Ammon's horn (tissue), 1 donor: ENCODE measurements around the gene KCNJ12.
"Not testable (repeated sequence)": the region's sequence is repeated elsewhere in the genome, so short reads cannot be mapped to it uniquely, and the experiment has no call there.

Experiments
- DNase-seq: peaks from one replicate; pipeline ENCODE4 v3.0.0-alpha.2; 2016; ENCODE audit warnings: low spot score

Gene KCNJ12

GRCh38 chr17:21452377-21453143 lies 76.4 kb downstream of the KCNJ12 start:
- DNase-seq: peak; percentile 89

- DNase-seq: no peak
Observed at GRCh38 chr17:21453144-21453898, 77.2 kb downstream of the KCNJ12 start.

- DNase-seq: not testable (repeated sequence)
Observed at GRCh38 chr17:21454006-21454405, 77.8 kb downstream of the KCNJ12 start.

- no peak for DNase-seq
Observed at GRCh38 chr17:21454441-21454840, 78.3 kb downstream of the KCNJ12 start.

- no peak for DNase-seq
Observed at GRCh38 chr17:21455761-21456160, 79.6 kb downstream of the KCNJ12 start.

- not testable (repeated sequence) for DNase-seq
Observed at GRCh38 chr17:21456449-21456848, 80.3 kb downstream of the KCNJ12 start.

- DNase-seq: peak; percentile 81
Observed at GRCh38 chr17:21457051-21458026, 81.2 kb downstream of the KCNJ12 start.

GRCh38 chr17:21458054-21458453 lies 81.9 kb downstream of the KCNJ12 start:
- no peak for DNase-seq

GRCh38 chr17:21459536-21459935 lies 83.4 kb downstream of the KCNJ12 start:
- no peak for DNase-seq

- no peak for DNase-seq
Observed at GRCh38 chr17:21460358-21460757, 84.2 kb downstream of the KCNJ12 start.

GRCh38 chr17:21462237-21462636 lies 86.1 kb downstream of the KCNJ12 start:
- peak; percentile 25 for DNase-seq

GRCh38 chr17:21463204-21463661 lies 87.1 kb downstream of the KCNJ12 start:
- DNase-seq: no peak

- DNase-seq: no peak
Observed at GRCh38 chr17:21463779-21464407, 87.7 kb downstream of the KCNJ12 start.

GRCh38 chr17:21464611-21465021 lies 88.5 kb downstream of the KCNJ12 start:
- DNase-seq: no peak

- no peak for DNase-seq
Observed at GRCh38 chr17:21466550-21466949, 90.4 kb downstream of the KCNJ12 start.

GRCh38 chr17:21467196-21467595 lies 91.0 kb downstream of the KCNJ12 start:
- no peak for DNase-seq

- DNase-seq: no peak
Observed at GRCh38 chr17:21467739-21468490, 91.8 kb downstream of the KCNJ12 start.
